ENCODE measurements around the gene DNAH8.

The DNAH8 gene

DNA sequence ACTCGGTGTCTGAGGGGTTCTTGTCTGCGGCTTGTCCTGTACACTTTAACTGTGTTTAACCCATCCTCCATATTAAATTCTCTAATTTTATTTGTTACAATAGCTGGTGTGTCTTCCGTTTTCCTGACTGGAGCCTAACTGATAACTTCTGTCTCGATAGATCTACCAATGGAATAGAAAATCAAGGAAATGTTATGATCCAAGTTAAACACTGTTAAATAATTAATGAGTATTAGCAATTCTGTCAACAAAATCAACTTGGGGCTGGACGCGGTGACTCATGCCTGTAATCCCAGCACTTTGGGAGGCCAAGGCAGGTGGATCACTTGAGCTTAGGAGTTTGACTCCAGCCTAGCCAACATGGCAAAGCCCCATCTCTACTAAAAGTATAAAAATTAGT is 81.7 kb downstream of the DNAH8 start:
- DNase-seq (ENCODE audit: low spot score), result no peak

DNA sequence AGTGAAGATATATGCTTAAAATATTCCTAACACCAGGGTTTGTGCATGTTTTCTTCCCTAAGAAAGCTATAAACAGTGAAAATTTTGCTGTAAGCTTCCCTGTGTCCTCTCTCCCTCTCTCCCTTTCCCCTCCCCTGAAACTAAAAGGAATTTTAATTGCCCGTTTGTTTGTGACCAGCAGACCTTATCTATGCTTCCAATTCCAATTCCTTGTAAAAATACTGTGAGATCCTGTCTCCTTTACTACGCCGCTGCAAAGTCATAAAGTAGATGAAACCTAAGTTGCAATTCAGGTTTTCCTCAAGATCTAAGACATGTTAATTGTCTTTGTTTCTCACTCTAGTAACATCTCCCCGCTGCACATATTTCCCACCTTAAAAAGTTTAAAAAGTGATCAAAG is 82.3 kb downstream of the DNAH8 start:
- DNase-seq (ENCODE audit: low spot score), result no peak

DNA sequence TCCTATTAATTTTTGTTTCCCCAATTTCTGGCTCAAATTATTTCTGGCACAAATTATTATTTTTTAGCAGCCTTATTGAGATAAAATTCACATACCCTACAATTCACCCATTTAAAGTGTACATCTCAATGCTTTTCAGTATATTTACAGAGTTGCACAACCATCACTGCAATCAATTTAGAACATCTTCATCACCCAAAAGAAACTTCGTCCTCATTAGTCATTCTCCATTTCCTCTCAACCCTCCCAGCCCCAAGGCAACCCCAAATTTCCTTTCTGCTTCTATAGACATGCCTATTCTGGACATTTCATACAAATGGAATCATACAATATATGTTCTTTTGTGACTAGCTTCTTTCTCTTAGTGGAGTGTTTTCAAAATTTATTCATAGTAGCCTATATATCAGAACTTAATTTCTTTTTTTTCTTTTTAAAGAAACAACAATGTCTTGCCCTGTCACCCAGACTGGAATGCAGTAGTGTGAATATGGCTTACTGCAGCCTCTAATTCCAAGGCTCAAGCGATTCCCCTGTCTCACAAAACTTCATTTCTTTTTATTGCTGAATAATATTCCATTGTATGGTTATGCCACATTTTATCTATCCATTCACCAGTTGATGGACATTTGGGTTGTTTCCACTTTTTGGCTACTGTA is 84.5 kb downstream of the DNAH8 start:
- no peak for DNase-seq (ENCODE audit: low spot score)

DNA sequence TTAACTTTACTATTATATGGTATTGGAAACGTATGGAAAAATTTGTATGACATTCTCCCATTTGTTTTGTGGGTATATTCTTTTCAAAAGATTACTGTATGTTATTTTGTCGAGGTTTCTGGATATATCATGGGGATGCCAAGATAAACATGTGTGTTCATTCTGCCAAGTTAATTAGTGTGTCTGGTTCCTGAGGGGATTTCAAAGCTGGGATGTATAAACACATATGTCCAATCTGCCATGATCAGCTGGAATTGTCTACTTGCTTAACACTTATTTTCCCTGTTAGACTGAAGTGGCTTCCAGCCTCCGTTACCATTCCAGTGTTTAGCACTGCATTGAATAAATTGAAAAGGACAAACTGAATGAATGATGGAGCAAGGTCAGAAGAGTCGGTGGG is 86.2 kb downstream of the DNAH8 start:
- DNase-seq (ENCODE audit: low spot score), result no peak

DNA sequence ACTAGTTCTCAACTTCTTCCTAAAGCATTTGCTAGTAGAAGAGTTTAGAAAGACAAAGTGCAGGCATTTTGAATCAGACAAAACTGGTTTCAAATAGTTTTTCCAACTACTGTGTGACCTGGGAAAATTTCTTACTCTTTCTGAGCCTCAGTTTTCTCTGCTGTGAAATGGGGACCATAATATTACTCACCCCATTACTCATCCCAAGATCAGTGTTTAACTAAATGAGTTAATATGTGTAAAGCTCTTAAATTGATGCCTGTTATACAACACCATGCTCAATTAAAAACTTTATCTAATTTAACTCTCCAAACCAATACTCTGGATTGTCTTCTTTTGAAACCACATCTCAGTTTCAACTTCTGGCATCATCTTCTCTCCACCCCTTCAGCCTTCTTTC is 87.4 kb downstream of the DNAH8 start:
- no peak for DNase-seq (ENCODE audit: low spot score)

DNA sequence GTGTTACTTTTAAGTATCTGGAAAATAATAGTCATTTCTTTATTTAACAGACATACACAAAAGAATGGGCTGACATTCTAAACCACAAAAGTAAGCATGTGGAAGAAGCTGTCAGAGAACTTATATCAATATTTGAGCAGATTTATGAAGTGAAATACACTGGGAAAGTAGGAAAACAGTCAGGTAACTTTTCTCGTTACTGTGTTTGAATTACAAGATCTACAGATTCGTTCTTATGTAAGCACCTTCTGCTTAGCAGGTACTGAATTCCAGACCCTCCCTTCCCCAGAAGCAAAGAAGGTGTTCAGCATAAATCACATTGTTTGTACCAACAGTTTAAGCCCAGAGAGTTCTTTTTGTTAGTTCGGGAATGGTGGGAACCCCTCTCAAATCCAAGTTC is 88.0 kb downstream of the DNAH8 start:
- no peak for DNase-seq (ENCODE audit: low spot score)

DNA sequence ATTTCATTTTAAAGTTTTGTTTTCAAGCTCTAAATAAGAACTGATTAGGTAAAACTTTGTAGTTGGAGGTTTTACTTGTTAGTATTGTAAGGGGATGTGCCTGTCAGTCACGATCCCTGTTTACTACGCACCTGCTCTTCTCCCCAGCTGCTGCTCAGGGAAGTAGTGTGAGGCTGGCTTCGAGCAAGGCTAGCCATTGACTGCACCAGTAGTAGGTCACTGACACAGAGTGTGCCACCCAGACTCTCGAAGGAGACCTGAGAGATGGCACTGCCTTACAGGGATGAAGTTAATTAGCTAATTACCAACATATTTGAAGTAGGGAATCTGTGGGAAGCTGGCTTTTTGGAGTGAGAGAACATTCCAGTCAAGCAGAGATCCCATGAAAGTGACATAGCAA is 89.2 kb downstream of the DNAH8 start:
- no peak for DNase-seq (ENCODE audit: low spot score)

DNA sequence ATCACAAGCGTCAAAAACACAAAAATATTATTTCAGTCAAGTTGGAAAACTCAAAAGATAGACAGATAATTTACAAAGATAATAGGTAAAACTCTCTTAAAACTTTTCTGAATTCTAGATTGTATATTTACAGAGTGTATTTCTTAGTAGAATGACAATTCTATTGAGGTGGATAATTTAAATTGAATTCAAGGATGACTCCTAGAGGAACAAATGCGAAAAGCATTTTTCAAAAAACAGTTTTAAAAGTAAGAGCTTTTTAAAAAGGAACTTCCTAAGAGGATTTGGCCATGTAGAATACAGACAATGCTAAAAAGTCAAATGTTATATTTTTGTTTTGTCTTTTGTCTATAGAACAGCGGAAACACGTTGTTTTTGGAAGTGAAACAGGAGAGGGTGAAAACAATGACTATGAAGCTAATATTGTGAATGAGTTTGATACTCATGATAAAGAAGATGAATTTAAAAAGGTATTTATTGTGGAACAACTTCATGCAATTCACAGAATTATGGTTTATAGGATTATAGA is 90.1 kb downstream of the DNAH8 start:
- DNase-seq (ENCODE audit: low spot score), result no peak

DNA sequence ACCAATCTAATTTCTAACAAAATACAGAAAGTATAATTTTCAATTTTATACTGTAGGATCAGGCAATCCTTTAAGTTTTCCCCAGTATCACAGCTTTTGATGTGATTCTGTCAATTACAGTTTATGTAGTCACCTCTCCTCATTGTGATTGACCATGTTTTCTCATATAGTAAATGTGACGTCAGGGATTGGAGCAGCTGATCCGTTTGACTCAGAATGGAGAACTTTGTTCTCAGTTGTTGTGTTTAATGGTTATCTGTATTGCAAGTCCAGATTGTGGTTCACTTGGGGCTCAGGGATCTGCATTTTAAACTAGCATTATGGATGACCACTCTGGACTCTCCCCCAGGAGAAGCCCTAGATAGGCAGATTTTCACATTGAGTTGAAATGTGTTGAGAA is 90.6 kb downstream of the DNAH8 start:
- no peak for DNase-seq (ENCODE audit: low spot score)

DNA sequence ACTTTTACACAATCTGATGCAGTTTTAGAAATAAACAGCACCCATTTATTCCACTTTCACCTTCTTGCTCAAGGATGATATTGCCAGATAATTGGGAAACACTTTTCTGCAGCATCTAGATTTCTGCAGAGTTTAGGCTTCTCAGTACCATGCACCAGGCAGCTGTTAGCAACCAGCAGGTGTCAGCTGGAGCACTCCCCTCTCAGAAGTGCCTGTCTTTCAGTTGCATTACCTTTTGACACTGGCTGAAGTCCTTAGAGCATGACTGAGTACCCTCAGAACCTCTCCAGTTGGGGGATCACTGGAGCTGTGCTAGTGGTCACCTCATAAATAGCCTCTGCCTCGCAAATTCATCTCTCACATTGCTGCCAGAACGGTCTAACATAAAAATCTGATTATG is 91.2 kb downstream of the DNAH8 start:
- no peak for DNase-seq (ENCODE audit: low spot score)

DNA sequence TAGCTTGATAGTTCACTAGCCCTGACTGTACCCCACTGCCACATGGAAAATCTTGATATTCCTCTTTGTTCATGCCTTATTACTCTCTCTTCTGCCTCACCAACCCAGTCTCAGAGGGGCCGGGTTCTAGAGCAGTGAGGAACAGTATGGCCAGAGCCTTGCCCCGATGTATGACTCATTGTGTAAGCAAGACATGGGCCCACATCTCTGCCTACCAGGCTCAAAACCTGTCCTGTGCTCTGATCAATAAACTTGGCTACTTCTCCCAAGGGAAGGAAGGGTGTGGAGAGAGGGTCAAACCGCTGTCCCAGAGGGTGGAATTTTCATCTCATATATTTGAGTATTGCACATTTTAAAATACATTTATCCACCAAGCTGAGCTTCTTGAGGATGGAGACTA is 91.7 kb downstream of the DNAH8 start:
- no peak for DNase-seq (ENCODE audit: low spot score)

DNA sequence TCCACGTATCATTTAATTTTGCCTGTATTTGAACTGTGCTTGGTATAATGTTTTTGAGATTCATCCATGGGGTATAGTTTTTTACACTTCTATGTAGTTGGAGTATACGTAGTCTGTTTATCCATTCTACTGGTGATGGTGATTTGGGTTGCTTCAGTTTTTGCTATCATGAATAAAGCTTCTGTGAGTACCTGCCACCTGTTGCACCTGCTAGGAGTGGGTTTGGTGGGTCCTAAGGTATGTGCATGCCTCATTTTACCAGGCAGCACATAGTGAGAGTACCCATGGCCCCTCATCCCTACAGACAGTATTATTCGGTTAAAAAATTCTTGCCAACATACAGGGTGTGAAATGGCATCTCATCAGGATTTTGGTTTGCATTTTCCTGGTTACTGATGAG is 92.9 kb downstream of the DNAH8 start:
- no peak for DNase-seq (ENCODE audit: low spot score)

DNA sequence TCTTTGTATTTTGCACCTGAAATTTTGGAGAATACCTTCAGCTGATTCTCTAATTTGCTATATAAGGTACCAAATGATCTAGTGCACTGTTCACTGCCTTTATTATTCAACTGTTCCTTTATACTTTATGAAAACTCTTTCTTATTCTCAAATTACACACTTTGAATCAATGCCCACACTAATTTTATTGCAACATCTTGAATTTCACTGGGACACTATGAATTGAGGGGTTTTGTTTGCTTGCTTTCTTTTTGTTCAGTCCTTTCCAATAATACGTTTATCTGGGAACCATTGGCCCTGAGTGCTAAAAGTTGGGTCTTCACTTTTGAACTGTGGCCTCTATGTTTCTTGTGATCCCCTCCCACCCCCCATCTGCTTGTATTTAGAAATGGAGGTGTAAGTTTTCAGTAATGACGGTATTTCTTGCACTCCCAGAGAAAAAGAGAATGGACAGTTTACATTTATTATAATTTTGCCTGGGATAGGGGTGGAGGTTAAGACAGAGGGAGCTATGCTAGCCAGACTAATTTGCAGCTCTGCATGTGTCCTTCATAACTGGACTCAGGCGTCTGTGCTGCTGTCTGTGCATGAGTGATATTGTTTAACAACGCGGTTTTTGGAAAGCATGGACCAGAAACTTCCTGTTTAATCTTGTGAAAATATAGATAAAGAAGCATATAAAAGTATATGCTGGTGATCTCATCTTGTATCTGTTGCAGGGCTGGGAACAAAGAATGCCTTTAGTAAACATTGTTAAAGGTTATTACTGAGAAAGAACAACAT is 98.1 kb downstream of the DNAH8 start:
- no peak for DNase-seq (ENCODE audit: low spot score)

DNA sequence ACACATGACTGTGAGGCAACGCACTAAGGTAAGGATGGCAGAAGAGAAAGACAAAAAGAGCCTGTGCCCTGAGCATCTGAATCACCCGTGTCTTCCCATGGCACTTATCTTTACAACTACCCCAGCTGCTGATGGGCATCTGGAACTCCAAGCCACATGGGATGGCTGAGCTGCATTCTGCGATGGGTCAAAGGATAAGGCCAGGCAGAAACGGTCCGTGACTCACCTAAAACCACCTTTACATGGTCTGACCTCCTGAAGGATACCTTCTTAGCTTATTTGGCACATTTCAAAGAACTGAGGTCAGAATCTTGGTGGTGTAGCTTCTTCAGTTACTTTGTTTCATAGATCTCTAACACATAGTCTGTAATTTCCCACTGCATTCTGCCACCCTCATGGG is 99.7 kb downstream of the DNAH8 start:
- DNase-seq (ENCODE audit: low spot score), result no peak

DNA sequence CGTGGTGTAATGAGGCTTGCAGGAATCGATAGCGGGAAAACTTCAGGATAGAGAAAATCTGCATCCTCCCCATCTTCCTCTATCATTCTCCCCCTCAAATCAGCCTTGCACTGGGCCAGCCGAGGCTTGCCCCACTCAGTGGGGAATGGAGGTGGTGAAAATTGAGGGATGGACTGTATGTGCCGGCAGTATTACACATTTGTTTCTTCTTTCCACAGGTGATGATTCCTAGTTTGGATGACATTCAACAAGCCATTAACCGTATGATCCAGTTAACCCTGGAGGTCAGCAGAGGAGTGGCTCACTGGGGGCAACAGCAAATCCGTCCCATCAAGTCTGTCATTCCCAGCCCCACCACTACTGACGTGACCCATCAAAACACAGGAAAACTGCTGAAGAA is 100.1 kb downstream of the DNAH8 start:
- no peak for DNase-seq (ENCODE audit: low spot score)

DNA sequence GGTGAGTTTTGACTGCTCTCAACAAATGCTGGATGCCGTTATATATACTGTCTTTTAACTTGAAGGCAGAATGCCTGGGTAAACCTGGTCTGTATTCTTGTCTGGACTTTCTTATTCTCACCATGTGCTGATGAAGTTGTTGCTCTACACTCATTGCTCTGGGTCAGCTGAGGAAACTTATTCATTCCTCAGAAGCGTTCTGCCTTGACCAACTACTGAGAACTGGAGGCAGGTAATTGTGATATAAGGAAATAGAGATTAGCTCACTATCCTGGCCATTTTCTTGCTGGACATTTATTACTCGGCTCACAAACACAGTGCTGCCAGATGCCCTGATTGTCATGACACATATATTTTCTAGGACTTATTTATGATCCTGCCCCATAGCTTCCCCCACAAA is 103.6 kb downstream of the DNAH8 start:
- no peak for DNase-seq (ENCODE audit: low spot score)

DNA sequence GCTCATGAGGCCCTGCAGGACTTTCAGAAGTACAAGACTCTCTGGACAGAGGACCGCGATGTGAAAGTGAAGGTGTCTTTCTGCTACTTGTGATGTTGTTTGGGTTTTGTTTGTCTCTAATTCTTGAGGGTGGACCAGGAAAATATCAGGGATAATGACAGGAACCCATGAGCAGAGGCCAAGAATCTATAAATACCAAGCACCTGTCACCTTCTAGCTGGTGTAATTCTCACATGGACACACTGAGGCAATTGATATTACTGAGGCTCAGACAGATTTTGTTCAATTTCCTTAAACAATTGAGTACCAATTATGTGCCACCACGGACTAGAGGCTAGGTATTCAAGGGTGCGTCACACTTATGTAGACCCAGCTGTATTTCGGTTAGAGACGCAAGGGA is 107.9 kb downstream of the DNAH8 start:
- DNase-seq (ENCODE audit: low spot score), result no peak

DNA sequence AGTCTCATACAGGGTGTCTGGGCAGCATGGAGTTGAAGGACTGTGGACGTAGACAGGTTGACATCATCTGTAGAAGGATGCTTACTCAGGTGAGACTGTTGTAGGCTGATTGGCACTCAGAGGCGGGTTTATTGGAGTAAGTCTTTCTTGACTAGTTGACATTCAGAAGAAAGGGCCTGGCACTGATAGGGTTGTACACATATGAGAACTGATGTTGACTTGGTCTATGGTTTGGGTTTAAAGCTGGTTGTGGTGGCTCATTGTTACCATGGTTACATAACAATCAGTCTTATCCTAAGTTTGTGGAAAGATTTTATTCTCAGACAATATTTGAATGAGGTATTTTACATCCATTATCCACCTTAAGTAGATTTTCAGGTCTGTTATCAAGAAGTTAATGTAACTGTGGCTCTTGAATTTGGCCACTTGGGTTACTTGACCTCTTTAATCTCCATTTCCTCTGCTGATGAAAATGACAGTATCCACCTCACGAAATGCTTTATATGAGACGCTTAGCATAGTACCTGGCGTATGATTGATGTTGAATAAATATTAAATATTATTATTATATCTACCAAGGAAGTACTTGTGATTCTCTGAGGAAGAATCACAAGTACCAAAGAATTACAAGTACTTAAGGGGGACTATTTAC is 109.3 kb downstream of the DNAH8 start:
- no peak for DNase-seq (ENCODE audit: low spot score)

DNA sequence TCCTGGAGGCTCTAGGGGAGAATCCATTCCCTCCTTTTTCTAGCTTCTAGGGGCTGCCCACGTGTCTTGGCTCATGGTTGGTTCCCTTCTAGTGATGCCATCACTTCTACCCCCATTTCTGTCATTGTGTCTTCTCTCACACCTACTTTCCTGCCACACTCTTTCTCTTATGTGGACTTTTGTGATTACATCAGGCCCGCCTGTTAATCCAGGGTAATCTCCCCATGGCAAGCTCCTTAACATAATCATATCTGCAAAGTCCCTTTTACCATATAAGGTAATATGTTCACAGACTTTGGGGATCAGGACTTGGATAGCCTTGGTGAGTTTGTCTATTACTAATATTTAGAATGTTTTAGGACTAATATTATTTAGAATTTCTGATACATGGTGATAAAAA is 111.9 kb downstream of the DNAH8 start:
- DNase-seq (ENCODE audit: low spot score), result no peak

DNA sequence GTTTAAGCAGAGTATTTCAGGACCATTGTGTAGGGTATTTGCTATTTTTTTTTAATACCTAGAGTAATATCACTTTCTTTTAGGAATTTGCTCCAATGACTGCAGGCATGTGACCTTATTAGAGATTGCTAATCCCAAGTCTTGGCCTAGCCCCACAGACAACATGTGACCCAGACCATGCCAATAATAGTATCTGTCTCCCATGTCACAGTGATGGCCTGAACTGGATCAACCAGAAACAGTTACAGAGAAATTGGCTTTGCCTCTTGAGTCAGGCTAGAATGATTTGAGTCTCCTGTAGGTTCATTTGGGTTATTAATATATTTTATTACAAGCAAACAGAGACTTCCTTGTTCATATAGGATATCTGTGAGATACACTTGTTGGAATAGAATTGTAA is 116.8 kb downstream of the DNAH8 start:
- DNase-seq (ENCODE audit: low spot score), result no peak

DNA sequence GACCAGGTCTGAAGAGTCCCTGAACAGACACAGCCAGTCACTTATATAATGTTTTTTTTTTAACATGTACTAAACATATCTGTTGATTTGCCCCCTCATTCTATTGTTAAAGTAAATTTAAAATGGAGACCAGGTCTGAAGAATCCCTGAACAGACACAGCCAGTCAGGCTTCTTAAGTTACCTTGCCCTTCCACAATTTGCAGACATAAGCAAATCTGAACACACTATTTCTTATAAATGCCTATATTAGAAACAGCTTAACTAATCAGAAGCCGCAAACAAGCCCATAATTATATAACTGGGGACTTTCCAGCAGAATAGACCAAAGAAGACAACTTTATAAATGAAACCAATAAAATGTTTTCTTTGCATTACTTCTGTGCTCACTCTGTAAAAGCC is 118.2 kb downstream of the DNAH8 start:
- DNase-seq (ENCODE audit: low spot score), result no peak

DNA sequence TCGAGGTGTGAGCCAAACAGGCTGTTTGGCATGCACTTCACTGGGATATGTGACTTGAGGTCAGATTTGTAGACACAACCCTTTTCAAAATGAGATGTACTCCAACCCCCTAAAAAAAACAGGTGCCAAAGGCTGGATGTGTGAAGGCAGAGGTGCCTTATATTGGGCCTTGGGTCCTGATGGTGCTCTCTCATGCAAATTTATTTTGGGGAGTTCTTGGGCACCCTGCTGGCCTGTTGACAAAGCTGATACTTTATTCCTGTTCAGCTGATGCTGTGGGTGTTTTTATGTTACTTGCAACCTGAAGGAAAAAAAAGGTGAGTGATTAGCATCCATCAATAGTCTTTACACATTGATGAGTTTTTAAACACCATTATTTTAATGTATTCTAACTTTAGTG is 121.5 kb downstream of the DNAH8 start:
- DNase-seq (ENCODE audit: low spot score), result no peak

DNA sequence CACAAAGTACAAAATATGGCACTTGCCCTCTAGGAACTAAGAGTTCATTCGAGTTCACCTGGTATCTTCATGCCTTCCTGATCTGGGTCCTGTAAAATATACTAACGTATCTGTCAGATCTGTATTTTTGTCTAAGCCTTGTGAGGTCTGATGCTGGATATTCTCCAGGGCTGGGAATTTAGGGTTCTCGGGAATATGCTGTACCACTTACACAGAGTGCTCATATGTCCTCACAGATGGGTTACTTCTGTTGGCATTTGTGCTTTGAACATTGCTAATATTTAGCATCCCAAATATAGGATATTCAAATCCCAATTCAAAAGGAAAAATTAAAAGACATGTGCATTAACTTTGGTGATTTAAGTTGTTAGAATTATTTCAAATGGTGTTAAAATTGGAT is 122.0 kb downstream of the DNAH8 start:
- DNase-seq (ENCODE audit: low spot score), result no peak

Data from ecto neural progenitor cell (in vitro differentiated cells).